Measurements from ENCODE around the gene ZNF285. TPM values are rescaled to one million over a fixed set of nuclear protein-coding genes. Genes with fewer than 3 reads are reported as not detected.
"Not testable (repeated sequence)": the region's sequence is repeated elsewhere in the genome, so short reads cannot be mapped to it uniquely, and the experiment has no call there.

Gene ZNF285
- total and polyA plus RNA-seq, 2 of the 8 experiments (the other 6 are each of a cell fraction or from before 2014, with no cell fraction given): 0.83 to 2.5 TPM

DNA sequence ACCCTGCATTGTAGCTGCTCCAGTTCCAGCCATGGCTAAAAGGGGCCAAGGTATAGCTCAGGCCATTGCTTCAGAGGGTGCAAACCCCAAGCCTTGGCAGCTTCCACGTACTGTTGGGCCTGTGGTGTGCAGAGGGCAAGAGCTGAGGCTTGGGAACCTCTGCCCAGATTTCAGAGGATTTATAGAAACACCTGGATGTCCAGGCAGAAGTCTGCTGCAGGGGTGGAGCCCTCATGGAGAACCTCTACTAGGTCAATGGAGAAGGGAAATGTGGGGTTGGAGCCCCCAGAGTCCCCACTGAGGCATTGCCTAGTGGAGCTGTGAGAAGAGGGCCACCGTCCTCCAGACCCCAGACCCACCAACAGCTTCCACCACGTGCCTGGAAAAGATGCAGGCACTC lies 66.8 kb downstream of the ZNF285 start:
- H3K4ac ChIP-seq (replicated peaks; ENCODE audit: insufficient read length, low read depth, low read length); H3K79me1 ChIP-seq (ENCODE audit: low read depth, low read length); H3K23ac ChIP-seq (ENCODE audit: insufficient read length); H3K23me2 ChIP-seq (ENCODE audit: low read depth, low read length); H3K4me1 ChIP-seq (replicated peaks in 1 of 4; ENCODE audit: control insufficient read depth in 3 of 4, insufficient read depth in 4 of 4, low read length in 3 of 4); DNase-seq (ENCODE audit: low read depth in 1 of 2, low spot score in 2 of 2); H3K4me3 ChIP-seq (ENCODE audit: extremely low read depth in 1 of 4, insufficient read depth in 2 of 4, low read depth in 3 of 4, low read length in 4 of 4); H3K27me3 ChIP-seq (replicated peaks in 1 of 4; ENCODE audit: control insufficient read depth in 3 of 4, extremely low read depth in 1 of 4, insufficient read depth in 3 of 4, low read length in 3 of 4); H2BK15ac ChIP-seq (ENCODE audit: low read length); H4K8ac ChIP-seq (ENCODE audit: extremely low read depth, insufficient read depth, low read length); H2BK12ac ChIP-seq (ENCODE audit: low read depth, low read length); H4K20me1 ChIP-seq (replicated peaks in 1 of 2; ENCODE audit: control insufficient read depth in 1 of 2, insufficient read depth in 2 of 2, low read length in 2 of 2); FAIRE-seq; H3K4me2 ChIP-seq (ENCODE audit: insufficient read depth in 1 of 2, low read depth in 2 of 2, low read length in 2 of 2); H3K14ac ChIP-seq (ENCODE audit: insufficient read length); H4K5ac ChIP-seq (ENCODE audit: insufficient read length, low read depth, low read length); H4K91ac ChIP-seq (replicated peaks; ENCODE audit: insufficient read length, low read length); H2BK5ac ChIP-seq (ENCODE audit: low read depth, low read length); H3K27ac ChIP-seq (ENCODE audit: low read depth, low read length); CTCF ChIA-PET (ENCODE audit: partially characterized antibody); H2BK120ac ChIP-seq (replicated peaks; ENCODE audit: low read depth, low read length); H2BK20ac ChIP-seq (ENCODE audit: low read length); H3K56ac ChIP-seq (replicated peaks; ENCODE audit: insufficient read length, low read depth, low read length); H3K9ac ChIP-seq (replicated peaks in 1 of 4; ENCODE audit: extremely low read depth in 1 of 4, low read depth in 3 of 4, low read length in 3 of 4); H2AK5ac ChIP-seq (ENCODE audit: low read depth, low read length); POLR2A ChIA-PET (ENCODE audit: partially characterized antibody); H3K79me2 ChIP-seq (ENCODE audit: control insufficient read depth in 1 of 2, insufficient read depth in 2 of 2, low read length in 2 of 2); H2AFZ ChIP-seq (ENCODE audit: low read length); H3K18ac ChIP-seq (ENCODE audit: extremely low read depth, low read length): not testable (repeated sequence)
- Histone ChIP-seq H3K9me3 (ENCODE audit: insufficient read depth in 2 of 2, low read depth in 1 of 2, low read length in 1 of 2) (peaks cover 59 to 81% of the 10 kb centered on the region in 2 experiments), H3K36me3 (ENCODE audit: control insufficient read depth in 2 of 4, insufficient read depth in 4 of 4, low read length in 3 of 4) (peaks cover 0 to 52% (median 19%) of the 10 kb centered on the region in 4 experiments; a peak in 6 of 8 replicates)
- WGBS, 2 experiments (ENCODE audit: extremely low coverage in 1 of 2, insufficient coverage in 1 of 2, insufficient read length in 1 of 2, insufficient replicate concordance in 2 of 2, low coverage in 1 of 2, low lambda C conversion rate in 2 of 2, missing lambda C conversion rate in 1 of 2): 74% methylated on average over 3 of the region's 3 CpGs; no CpG with 5 or more reads in 1 of the 2 experiments

Other genes with a start within 250 kb of the ZNF285 start
- gene ZNF226, start 236.5 kb downstream of the ZNF285 start, total RNA-seq (2021; fragmentation: NEBNext Ultra II Directional; extraction: Animal tissue kit (Norgen Biotek cat#: 25700)): 12.6 and 18.3 TPM in 2 replicates
- gene ZNF226, start 236.5 kb downstream of the ZNF285 start, polyA plus RNA-seq (2011; rRNA removed): 3.2 and 4.1 TPM in 2 replicates
- gene ZNF227, start 189.1 kb downstream of the ZNF285 start, total RNA-seq (2021; fragmentation: NEBNext Ultra II Directional; extraction: Animal tissue kit (Norgen Biotek cat#: 25700)): 23.9 and 25.8 TPM in 2 replicates
- 3.2 and 4.9 TPM in 2 replicates for gene ZNF227, start 189.1 kb downstream of the ZNF285 start, polyA plus RNA-seq (2011; rRNA removed)
- gene ZNF233, start 141.7 kb downstream of the ZNF285 start, total RNA-seq (2021; fragmentation: NEBNext Ultra II Directional; extraction: Animal tissue kit (Norgen Biotek cat#: 25700)): 1.6 and 1.8 TPM in 2 replicates
- 0.19 and 0.54 TPM in 2 replicates for gene ZNF233, start 141.7 kb downstream of the ZNF285 start, polyA plus RNA-seq (2011; rRNA removed)
- gene ZNF235, start 96.6 kb downstream of the ZNF285 start, total RNA-seq (2021; fragmentation: NEBNext Ultra II Directional; extraction: Animal tissue kit (Norgen Biotek cat#: 25700)): 4.5 and 5.3 TPM in 2 replicates
- gene ZNF235, start 96.6 kb downstream of the ZNF285 start, polyA plus RNA-seq (2011; rRNA removed): 1.1 and 2.0 TPM in 2 replicates
- gene ZNF112, start 44.9 kb downstream of the ZNF285 start, total RNA-seq (2021; fragmentation: NEBNext Ultra II Directional; extraction: Animal tissue kit (Norgen Biotek cat#: 25700)): 2.4 and 2.8 TPM in 2 replicates
- gene ZNF112, start 44.9 kb downstream of the ZNF285 start, polyA plus RNA-seq (2011; rRNA removed): 0.67 and 0.70 TPM in 2 replicates
- 3.0 and 3.9 TPM in 2 replicates for gene ZNF229, start 46.9 kb upstream of the ZNF285 start, total RNA-seq (2021; fragmentation: NEBNext Ultra II Directional; extraction: Animal tissue kit (Norgen Biotek cat#: 25700))
- 0.49 and 0.74 TPM in 2 replicates for gene ZNF229, start 46.9 kb upstream of the ZNF285 start, polyA plus RNA-seq (2011; rRNA removed)
- gene ZNF180, start 98.9 kb upstream of the ZNF285 start, total RNA-seq (2021; fragmentation: NEBNext Ultra II Directional; extraction: Animal tissue kit (Norgen Biotek cat#: 25700)): 7.3 and 8.5 TPM in 2 replicates
- gene ZNF180, start 98.9 kb upstream of the ZNF285 start, polyA plus RNA-seq (2011; rRNA removed): 1.2 and 1.3 TPM in 2 replicates
- not detected in 2 replicates for gene CEACAM20, start 128.1 kb upstream of the ZNF285 start, total RNA-seq (2021; fragmentation: NEBNext Ultra II Directional; extraction: Animal tissue kit (Norgen Biotek cat#: 25700))
- not detected in 2 replicates for gene CEACAM20, start 128.1 kb upstream of the ZNF285 start, polyA plus RNA-seq (2011; rRNA removed)
- not detected in 2 replicates for gene IGSF23, start 212.0 kb upstream of the ZNF285 start, total RNA-seq (2021; fragmentation: NEBNext Ultra II Directional; extraction: Animal tissue kit (Norgen Biotek cat#: 25700))
- not detected in 2 replicates for gene IGSF23, start 212.0 kb upstream of the ZNF285 start, polyA plus RNA-seq (2011; rRNA removed)
- 13.3 and 14.1 TPM in 2 replicates for gene PVR, start 242.3 kb upstream of the ZNF285 start, total RNA-seq (2021; fragmentation: NEBNext Ultra II Directional; extraction: Animal tissue kit (Norgen Biotek cat#: 25700))
- 14.8 and 16.9 TPM in 2 replicates for gene PVR, start 242.3 kb upstream of the ZNF285 start, polyA plus RNA-seq (2011; rRNA removed)